ENCODE measurements around the gene SLC35F3. TPM values are rescaled to one million over a fixed set of nuclear protein-coding genes. Genes with fewer than 3 reads are reported as not detected.

The SLC35F3 gene
- total and polyA plus RNA-seq, 4 donors: 0.01 to 0.37 (median 0.08) TPM; not detected in 1

- Histone ChIP-seq H3K9me3 (ENCODE audit: control insufficient read depth in 4 of 4, low read length in 3 of 4) (no peaks in the 10 kb centered on the region), H3K27ac (ENCODE audit: low read depth in 1 of 2, low read length in 2 of 2) (no peak overlapping the region), H3K4me1 (ENCODE audit: control insufficient read depth in 4 of 4, insufficient read depth in 4 of 4, low read length in 3 of 4) (no peaks in the 10 kb centered on the region), H3K27me3 (ENCODE audit: control insufficient read depth in 4 of 4, insufficient read depth in 4 of 4, low read length in 3 of 4) (no peaks in the 10 kb centered on the region), H3K9ac (ENCODE audit: low read depth in 1 of 2, low read length in 2 of 2) (no peak overlapping the region), H3K36me3 (ENCODE audit: control insufficient read depth in 4 of 4, insufficient read depth in 3 of 4, low read depth in 1 of 4, low read length in 3 of 4) (no peaks in the 10 kb centered on the region), H3K4me3 (ENCODE audit: low read depth in 1 of 3, low read length in 3 of 3) (no peak overlapping the region)
- 84% methylated on average over 8 of the region's 8 CpGs for WGBS
- no peak for DNase-seq (ENCODE audit: low spot score)
- TF ChIP-seq FOXA1 (IDR thresholded peaks at IDR 0.05) (no peak), RXRA (IDR thresholded peaks at IDR 0.05) (no peak), SP1 (IDR thresholded peaks at IDR 0.05) (no peak), JUND (IDR thresholded peaks at IDR 0.05) (no peak), TAF1 (conservative IDR thresholded peaks at IDR 0.05) (no peak), REST (IDR thresholded peaks at IDR 0.05) (no peak)
- TF ChIP-seq, protein P1, sequence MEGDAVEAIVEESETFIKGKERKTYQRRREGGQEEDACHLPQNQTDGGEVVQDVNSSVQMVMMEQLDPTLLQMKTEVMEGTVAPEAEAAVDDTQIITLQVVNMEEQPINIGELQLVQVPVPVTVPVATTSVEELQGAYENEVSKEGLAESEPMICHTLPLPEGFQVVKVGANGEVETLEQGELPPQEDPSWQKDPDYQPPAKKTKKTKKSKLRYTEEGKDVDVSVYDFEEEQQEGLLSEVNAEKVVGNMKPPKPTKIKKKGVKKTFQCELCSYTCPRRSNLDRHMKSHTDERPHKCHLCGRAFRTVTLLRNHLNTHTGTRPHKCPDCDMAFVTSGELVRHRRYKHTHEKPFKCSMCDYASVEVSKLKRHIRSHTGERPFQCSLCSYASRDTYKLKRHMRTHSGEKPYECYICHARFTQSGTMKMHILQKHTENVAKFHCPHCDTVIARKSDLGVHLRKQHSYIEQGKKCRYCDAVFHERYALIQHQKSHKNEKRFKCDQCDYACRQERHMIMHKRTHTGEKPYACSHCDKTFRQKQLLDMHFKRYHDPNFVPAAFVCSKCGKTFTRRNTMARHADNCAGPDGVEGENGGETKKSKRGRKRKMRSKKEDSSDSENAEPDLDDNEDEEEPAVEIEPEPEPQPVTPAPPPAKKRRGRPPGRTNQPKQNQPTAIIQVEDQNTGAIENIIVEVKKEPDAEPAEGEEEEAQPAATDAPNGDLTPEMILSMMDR (IDR thresholded peaks at IDR 0.05; ENCODE audit: low read depth, low read length, missing input control): no peak
These were observed 163.3 kb downstream of the SLC35F3 start for GRCh38 chr1:234067581-234068337.

DNA sequence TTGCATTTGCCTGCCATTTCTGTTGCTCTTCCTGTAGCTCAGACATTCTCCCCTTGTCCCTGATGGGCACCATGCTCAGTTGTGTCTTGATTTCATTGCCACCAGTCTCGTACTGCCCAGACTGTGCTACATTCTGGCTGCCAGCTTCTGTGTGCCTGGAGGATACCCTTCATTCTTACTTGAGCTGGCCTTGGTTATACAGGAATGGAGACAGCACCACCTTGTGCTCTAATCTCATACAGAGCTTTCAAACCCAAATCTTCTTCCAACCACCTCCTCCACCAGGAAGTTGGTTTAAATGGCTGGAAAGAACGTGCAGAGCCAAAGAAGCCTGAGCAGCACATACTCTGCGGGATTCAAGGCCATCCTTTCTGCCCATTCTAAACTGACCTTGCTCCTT is 165.3 kb downstream of the SLC35F3 start:
- no peak for DNase-seq (ENCODE audit: low spot score)
- WGBS: 80% methylated on average over 3 of the region's 3 CpGs
- Histone ChIP-seq H3K9ac (ENCODE audit: low read depth in 1 of 2, low read length in 2 of 2) (no peak overlapping the region), H3K27ac (ENCODE audit: low read depth in 1 of 2, low read length in 2 of 2) (no peak overlapping the region), H3K27me3 (ENCODE audit: control insufficient read depth in 4 of 4, insufficient read depth in 4 of 4, low read length in 3 of 4) (no peaks in the 10 kb centered on the region), H3K9me3 (ENCODE audit: control insufficient read depth in 4 of 4, low read length in 3 of 4) (peaks cover 0 to 5% (median 0%) of the 10 kb centered on the region in 4 donors), H3K4me1 (ENCODE audit: control insufficient read depth in 4 of 4, insufficient read depth in 4 of 4, low read length in 3 of 4) (no peaks in the 10 kb centered on the region), H3K4me3 (ENCODE audit: low read depth in 1 of 3, low read length in 3 of 3) (no peak overlapping the region), H3K36me3 (ENCODE audit: control insufficient read depth in 4 of 4, insufficient read depth in 3 of 4, low read depth in 1 of 4, low read length in 3 of 4) (no peaks in the 10 kb centered on the region)
- no peak for TF ChIP-seq MAX (IDR thresholded peaks at IDR 0.05)
- TF ChIP-seq RAD21 (IDR thresholded peaks at IDR 0.05): peak; percentile 16 to 19
- no peak for TF ChIP-seq JUND (IDR thresholded peaks at IDR 0.05)
- no peak for TF ChIP-seq EGR1 (IDR thresholded peaks at IDR 0.05; ENCODE audit: low read depth in 2 of 2)
- TF ChIP-seq, protein P2, sequence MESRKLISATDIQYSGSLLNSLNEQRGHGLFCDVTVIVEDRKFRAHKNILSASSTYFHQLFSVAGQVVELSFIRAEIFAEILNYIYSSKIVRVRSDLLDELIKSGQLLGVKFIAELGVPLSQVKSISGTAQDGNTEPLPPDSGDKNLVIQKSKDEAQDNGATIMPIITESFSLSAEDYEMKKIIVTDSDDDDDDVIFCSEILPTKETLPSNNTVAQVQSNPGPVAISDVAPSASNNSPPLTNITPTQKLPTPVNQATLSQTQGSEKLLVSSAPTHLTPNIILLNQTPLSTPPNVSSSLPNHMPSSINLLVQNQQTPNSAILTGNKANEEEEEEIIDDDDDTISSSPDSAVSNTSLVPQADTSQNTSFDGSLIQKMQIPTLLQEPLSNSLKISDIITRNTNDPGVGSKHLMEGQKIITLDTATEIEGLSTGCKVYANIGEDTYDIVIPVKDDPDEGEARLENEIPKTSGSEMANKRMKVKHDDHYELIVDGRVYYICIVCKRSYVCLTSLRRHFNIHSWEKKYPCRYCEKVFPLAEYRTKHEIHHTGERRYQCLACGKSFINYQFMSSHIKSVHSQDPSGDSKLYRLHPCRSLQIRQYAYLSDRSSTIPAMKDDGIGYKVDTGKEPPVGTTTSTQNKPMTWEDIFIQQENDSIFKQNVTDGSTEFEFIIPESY (IDR thresholded peaks at IDR 0.05): no peak
- TF ChIP-seq FOXA2 (IDR thresholded peaks at IDR 0.05): no peak
- no peak for TF ChIP-seq RXRA (IDR thresholded peaks at IDR 0.05)
- TF ChIP-seq REST (IDR thresholded peaks at IDR 0.05): no peak
- TF ChIP-seq GABPA (IDR thresholded peaks at IDR 0.05 in 1 of 2, conservative IDR thresholded peaks at IDR 0.05 in 1 of 2): no peak
- TF ChIP-seq HNF4A (conservative IDR thresholded peaks at IDR 0.05): no peak
- no peak for TF ChIP-seq FOXA1 (IDR thresholded peaks at IDR 0.05)
- no peak for TF ChIP-seq HNF4G (IDR thresholded peaks at IDR 0.05)
- TF ChIP-seq ATF3 (IDR thresholded peaks at IDR 0.05): no peak
- TF ChIP-seq YY1 (IDR thresholded peaks at IDR 0.05): no peak
- TF ChIP-seq, protein P1 (IDR thresholded peaks at IDR 0.05; ENCODE audit: low read depth, low read length, missing input control): peak; percentile 2
- TF ChIP-seq TAF1 (conservative IDR thresholded peaks at IDR 0.05): no peak
